WTC11 (cell line): ENCODE data around the gene KCTD18.

Source experiments
- CTCF ChIP-seq: fragments of 200-600 bp; IDR thresholded peaks from 2 replicates; pipeline ENCODE4 v1.8.0; 2022; ENCODE audit warnings: antibody characterized with exemption
- MAX ChIP-seq: sonication (generic); formaldehyde crosslinking; IDR thresholded peaks from 2 replicates; pipeline ENCODE4 v1.8.0; 2022; ENCODE audit warnings: mild to moderate bottlenecking, missing genetic modification reagents

- TF ChIP-seq MAX (CRISPR knock-in tag) (no peak), CTCF (no peak)
Observed at GRCh38 chr2:200477667-200478131, 32.2 kb downstream of the KCTD18 start.
